SK-N-SH (cell line): ENCODE measurements around the gene CELF2. TPM values are rescaled to one million over a fixed set of nuclear protein-coding genes. Genes with fewer than 3 reads are reported as not detected.

Experiments
- CTCF ChIA-PET: fragments of 300-600, 350-600 bp; formaldehyde crosslinking; extraction: SDS; loops from one replicate; lab custom pipeline; 2021; lab: Yijun Ruan, JAX
- POLR2A ChIA-PET: fragments of 350-600 bp; sonication (Branson Sonifier 250); formaldehyde crosslinking; extraction: SDS; loops from one replicate; lab custom pipeline; 2020; ENCODE audit warnings: antibody characterized with exemption, inconsistent platforms; lab: Yijun Ruan, JAX
- DNase-seq: peaks from one replicate; pipeline ENCODE4 v3.0.0; 2012
- H2AFZ ChIP-seq: fragments of 200-600 bp; sonication (generic); 2 replicates; pipeline ENCODE4 v1.8.1; 2016; ENCODE audit warnings: antibody characterized with exemption, mild to moderate bottlenecking, low read depth
- H3F3A ChIP-seq: fragments of 200-600 bp; sonication (generic); replicated peaks from 2 replicates; pipeline ENCODE3; 2016; ENCODE audit warnings: antibody characterized with exemption, mild to moderate bottlenecking; ENCODE audit not compliant: insufficient read depth
- H3K27ac ChIP-seq, 2 experiments: fragments of 200-500 bp in 1 of 2; fragments of 200-600 bp in 1 of 2; sonication (Bioruptor generic) in 1 of 2; sonication (generic), shearing (Covaris generic) in 1 of 2; 2 replicates each; pipeline versions ENCODE4 v1.5.1 to v1.6.1; 2014 to 2016; ENCODE audit warnings: low read depth in 2 of 2, inconsistent platforms in 1 of 2, low read length in 1 of 2, mild to moderate bottlenecking in 1 of 2, mixed read lengths in 1 of 2
- H3K27me3 ChIP-seq: fragments of 200-600 bp; sonication (generic), shearing (Covaris generic); 2 replicates; pipeline ENCODE4 v1.6.1; 2016; ENCODE audit warnings: mixed run types; ENCODE audit not compliant: insufficient read depth
- H3K36me3 ChIP-seq, 2 experiments: fragments of 200-500 bp in 1 of 2; fragments of 200-600 bp in 1 of 2; sonication (Bioruptor generic) in 1 of 2; sonication (generic) in 1 of 2; replicated peaks in 1 of 2; 2 replicates each; pipeline versions ENCODE3 to v1.5.1; 2014 to 2016; ENCODE audit warnings: low read length in 1 of 2, mild to moderate bottlenecking in 1 of 2; ENCODE audit not compliant: insufficient read depth in 2 of 2, control insufficient read depth in 1 of 2
- H3K4me1 ChIP-seq, 2 experiments: fragments of 200-500 bp in 1 of 2; fragments of 200-600 bp in 1 of 2; sonication (Bioruptor generic) in 1 of 2; sonication (generic), shearing (Covaris generic) in 1 of 2; 2 replicates each; pipeline versions ENCODE4 v1.5.1 to v1.6.1; 2014 to 2016; ENCODE audit warnings: low read depth in 1 of 2, low read length in 1 of 2, mixed run types in 1 of 2; ENCODE audit not compliant: insufficient read depth in 2 of 2, control insufficient read depth in 1 of 2
- H3K4me2 ChIP-seq: fragments of 200-600 bp; sonication (generic), shearing (Covaris generic); 2 replicates; pipeline ENCODE4 v1.6.1; 2017; ENCODE audit warnings: mixed run types
- H3K4me3 ChIP-seq, 2 experiments: fragments of 200-500 bp in 1 of 2; fragments of 200-600 bp in 1 of 2; sonication (Bioruptor generic) in 1 of 2; sonication (generic), shearing (Covaris generic) in 1 of 2; 2 replicates each; pipeline versions ENCODE4 v1.5.1 to v1.8.1; 2014 to 2016; ENCODE audit warnings: low read depth in 2 of 2, inconsistent platforms in 1 of 2, low read length in 1 of 2, mild to moderate bottlenecking in 1 of 2, mixed read lengths in 1 of 2, moderate library complexity in 1 of 2
- H3K79me2 ChIP-seq: fragments of 200-600 bp; sonication (generic); 2 replicates; pipeline ENCODE4 v1.8.1; 2017; ENCODE audit warnings: mild to moderate bottlenecking; ENCODE audit not compliant: insufficient read depth
- H3K9ac ChIP-seq: fragments of 200-600 bp; sonication (generic); 2 replicates; pipeline ENCODE4 v1.6.1; 2017; ENCODE audit warnings: mixed run types
- H3K9me2 ChIP-seq: fragments of 200-600 bp; sonication (generic); 2 replicates; pipeline ENCODE4 v1.6.1; 2017; ENCODE audit warnings: mixed run types
- H3K9me3 ChIP-seq: fragments of 200-600 bp; sonication (generic); 2 replicates; pipeline ENCODE4 v1.6.1; 2017; ENCODE audit warnings: mixed run types, mild to moderate bottlenecking, moderate library complexity
- H4K20me1 ChIP-seq: fragments of 200-600 bp; sonication (generic); 2 replicates; pipeline ENCODE4 v1.6.1; 2017; ENCODE audit warnings: mild to moderate bottlenecking, mixed run types; ENCODE audit not compliant: insufficient read depth
- ELF1 ChIP-seq: IDR thresholded peaks from 2 replicates; pipeline ENCODE4 v1.4.0; 2012
- EP300 ChIP-seq, 2 experiments: IDR thresholded peaks; 2 replicates each; pipeline versions ENCODE4 v1.4.0 to v1.6.1; 2012; ENCODE audit warnings: borderline replicate concordance in 1 of 2, low read depth in 1 of 2, low read length in 1 of 2
- EZH2phosphoT487 ChIP-seq: fragments of 200-600 bp; sonication (generic); IDR thresholded peaks from 2 replicates; pipeline ENCODE4 v1.6.1; 2017; ENCODE audit warnings: low read depth, mixed run types, mild to moderate bottlenecking, antibody characterized with exemption, moderate library complexity, borderline replicate concordance
- FOXJ3 ChIP-seq: sonication (generic); formaldehyde crosslinking; IDR thresholded peaks from 2 replicates; pipeline ENCODE4 v1.5.1; 2020; ENCODE audit warnings: mild to moderate bottlenecking, missing genetic modification reagents
- FOXM1 ChIP-seq: IDR thresholded peaks from 2 replicates; pipeline ENCODE4 v1.4.0; 2012; ENCODE audit warnings: low read depth, mild to moderate bottlenecking
- JUND ChIP-seq: IDR thresholded peaks from 2 replicates; pipeline ENCODE4 v1.4.0; 2012
- MXI1 ChIP-seq: IDR thresholded peaks from 2 replicates; pipeline ENCODE4 v1.6.1; 2012; ENCODE audit warnings: mild to moderate bottlenecking, low read depth, low read length, improper control_type of control experiment
- NRF1 ChIP-seq: IDR thresholded peaks from 2 replicates; pipeline ENCODE4 v1.6.1; 2012; ENCODE audit warnings: low read depth, mild to moderate bottlenecking, low read length
- RAD21 ChIP-seq: IDR thresholded peaks from 2 replicates; pipeline ENCODE4 v1.6.1; 2012; ENCODE audit warnings: mild to moderate bottlenecking, low read length
- RFX5 ChIP-seq: IDR thresholded peaks from 2 replicates; pipeline ENCODE4 v1.6.1; 2012; ENCODE audit warnings: mild to moderate bottlenecking, improper control_type of control experiment, low read length
- SIN3A ChIP-seq: IDR thresholded peaks from 2 replicates; pipeline ENCODE4 v1.6.1; 2012; ENCODE audit warnings: low read depth, mild to moderate bottlenecking, low read length, moderate library complexity, borderline replicate concordance
- TAF1 ChIP-seq: IDR thresholded peaks from 2 replicates; pipeline ENCODE4 v1.6.1; 2012; ENCODE audit warnings: low read depth, mild to moderate bottlenecking, low read length, moderate library complexity, borderline replicate concordance
- TCF12 ChIP-seq: IDR thresholded peaks from 2 replicates; pipeline ENCODE4 v1.4.0; 2012
- USF1 ChIP-seq: IDR thresholded peaks from 2 replicates; pipeline ENCODE4 v1.4.0; 2012; ENCODE audit warnings: low read depth, borderline replicate concordance
- USF2 ChIP-seq: fragments of 150-350 bp; IDR thresholded peaks from 2 replicates; pipeline ENCODE4 v1.6.1; 2017; ENCODE audit warnings: antibody characterized with exemption, low read length, low read depth, borderline replicate concordance
- YY1 ChIP-seq: IDR thresholded peaks from 2 replicates; pipeline ENCODE4 v1.4.0; 2012; ENCODE audit warnings: low read depth, mild to moderate bottlenecking
- ZBTB33 ChIP-seq: IDR thresholded peaks from 2 replicates; pipeline ENCODE4 v1.4.0; 2012; ENCODE audit warnings: low read depth, borderline replicate concordance
- WGBS: methylation state at CpG from one replicate; pipeline ENCODE4 v1.1.6; 2017; ENCODE audit warnings: low lambda C conversion rate; 5-methylcytosine and 5-hydroxymethylcytosine counted together
- polyA plus RNA-seq, 3 experiments: library from polyadenylated mRNA; depleted of rRNA; stranded (reverse); fragments of >200 nt; gene quantifications; 2 replicates each; pipeline ENCODE4 v1.2.3, GENCODE V29; 2012
- TF ChIP-seq, protein P1 (sequence below): IDR thresholded peaks from 2 replicates; pipeline ENCODE4; 2012
- TF ChIP-seq, protein P2 (sequence below): fragments of 150-350 bp; IDR thresholded peaks from 2 replicates; pipeline ENCODE4 v1.6.1; 2016; ENCODE audit warnings: mild to moderate bottlenecking, low read depth, low read length

CELF2 gene
- polyA plus RNA-seq, 1 of the 3 experiments (the other 2 are of a cell fraction) = 0.03 TPM

GRCh38 chr10:11161910-11162309 is 144.2 kb downstream of the CELF2 start:
- Histone ChIP-seq H3K9ac (no peak overlapping the region), H3K4me3 (no peak overlapping the region), H3K9me2 (no peaks in the 10 kb centered on the region), H3K4me2 (no peak overlapping the region), H4K20me1 (no peaks in the 10 kb centered on the region), H3K79me2 (no peaks in the 10 kb centered on the region), H3K36me3 (no peaks in the 10 kb centered on the region), H3K9me3 (no peaks in the 10 kb centered on the region), H3F3A (no peaks in the 10 kb centered on the region), H3K27me3 (no peaks in the 10 kb centered on the region), H2AFZ (no peak overlapping the region), H3K4me1 (peaks cover 0 to 9% of the 10 kb centered on the region in 2 experiments; a peak in 1 of 4 replicates), H3K27ac (no peak overlapping the region)
- CTCF ChIA-PET = no interaction called here
- DNase-seq = no peak
- 82% methylated on average over 10 of the region's 10 CpGs for WGBS
- TF ChIP-seq FOXM1 (no peak), MXI1 (no peak), RFX5 (no peak), RAD21 (no peak), FOXJ3 (CRISPR knock-in tag) (no peak), EP300 (IDR thresholded peaks at IDR 0.05; ENCODE audit: borderline replicate concordance in 1 of 2, low read depth in 1 of 2, low read length in 1 of 2) (no peak), SIN3A (no peak), USF1 (no peak), ZBTB33 (no peak), TCF12 (no peak), USF2 (no peak), YY1 (no peak)
- POLR2A ChIA-PET = no interaction called here

DNA sequence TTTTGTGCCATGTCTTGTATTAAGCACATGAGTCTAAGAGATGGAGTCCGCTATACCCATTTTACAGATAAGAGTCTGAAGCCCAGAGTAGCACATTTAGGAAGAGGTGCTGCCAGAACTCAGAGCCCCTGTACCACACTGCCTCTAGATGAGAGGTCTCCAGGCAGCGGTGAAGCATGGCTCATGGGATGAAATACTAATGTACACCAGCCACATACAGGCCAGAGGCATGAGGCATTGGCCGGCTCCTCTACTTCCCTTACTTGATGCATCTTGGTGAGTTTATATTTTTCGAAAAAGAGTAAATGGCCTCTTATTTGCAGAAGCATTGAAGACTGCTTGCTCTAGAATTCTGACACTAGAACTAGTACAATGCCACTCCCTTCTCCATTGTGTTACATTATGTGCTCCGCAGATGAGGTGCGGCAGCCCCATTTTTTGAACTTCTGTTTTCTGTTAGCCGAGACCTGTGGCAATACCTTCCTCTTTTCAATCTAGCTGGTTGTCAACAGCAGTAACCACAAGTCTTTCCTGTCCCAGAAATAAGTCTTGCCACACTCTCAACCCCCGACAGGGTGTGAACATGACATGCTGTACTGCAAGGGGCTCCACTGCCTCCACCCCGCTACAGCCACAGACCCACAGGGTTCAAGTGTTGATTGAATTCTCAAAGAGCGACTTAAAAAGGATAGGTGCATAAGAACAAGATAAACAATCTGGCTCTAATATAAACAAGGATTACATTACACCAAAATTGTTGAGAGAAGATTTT is 145.3 kb downstream of the CELF2 start:
- POLR2A ChIA-PET = no interaction called here
- TF ChIP-seq ELF1 (no peak), NRF1 (no peak), EZH2phosphoT487 (no peak), JUND (no peak), FOXJ3 (CRISPR knock-in tag) (no peak), YY1 (no peak), TAF1 (no peak)
- TF ChIP-seq, protein P1, sequence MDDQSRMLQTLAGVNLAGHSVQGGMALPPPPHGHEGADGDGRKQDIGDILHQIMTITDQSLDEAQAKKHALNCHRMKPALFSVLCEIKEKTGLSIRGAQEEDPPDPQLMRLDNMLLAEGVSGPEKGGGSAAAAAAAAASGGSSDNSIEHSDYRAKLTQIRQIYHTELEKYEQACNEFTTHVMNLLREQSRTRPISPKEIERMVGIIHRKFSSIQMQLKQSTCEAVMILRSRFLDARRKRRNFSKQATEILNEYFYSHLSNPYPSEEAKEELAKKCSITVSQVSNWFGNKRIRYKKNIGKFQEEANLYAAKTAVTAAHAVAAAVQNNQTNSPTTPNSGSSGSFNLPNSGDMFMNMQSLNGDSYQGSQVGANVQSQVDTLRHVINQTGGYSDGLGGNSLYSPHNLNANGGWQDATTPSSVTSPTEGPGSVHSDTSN = no peak
- TF ChIP-seq, protein P2, sequence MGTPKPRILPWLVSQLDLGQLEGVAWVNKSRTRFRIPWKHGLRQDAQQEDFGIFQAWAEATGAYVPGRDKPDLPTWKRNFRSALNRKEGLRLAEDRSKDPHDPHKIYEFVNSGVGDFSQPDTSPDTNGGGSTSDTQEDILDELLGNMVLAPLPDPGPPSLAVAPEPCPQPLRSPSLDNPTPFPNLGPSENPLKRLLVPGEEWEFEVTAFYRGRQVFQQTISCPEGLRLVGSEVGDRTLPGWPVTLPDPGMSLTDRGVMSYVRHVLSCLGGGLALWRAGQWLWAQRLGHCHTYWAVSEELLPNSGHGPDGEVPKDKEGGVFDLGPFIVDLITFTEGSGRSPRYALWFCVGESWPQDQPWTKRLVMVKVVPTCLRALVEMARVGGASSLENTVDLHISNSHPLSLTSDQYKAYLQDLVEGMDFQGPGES = no peak
- no peaks in the 10 kb centered on the region for H4K20me1 ChIP-seq
- H3K27ac ChIP-seq = no peak overlapping the region
- H3F3A ChIP-seq = no peaks in the 10 kb centered on the region
- no peak for DNase-seq
- no peaks in the 10 kb centered on the region for H3K9me3 ChIP-seq
- H3K4me1 ChIP-seq = peaks cover 0 to 9% of the 10 kb centered on the region in 2 experiments; a peak in 1 of 4 replicates
- CTCF ChIA-PET = interaction anchor here (0.9 to 1.7 kb wide), 2 partner anchors 12 to 1832 kb away, joined by 3 to 4 read pairs; no protein-coding TSS in a partner anchor
- H3K9ac ChIP-seq = no peak overlapping the region
- H3K27me3 ChIP-seq = no peaks in the 10 kb centered on the region
- no peaks in the 10 kb centered on the region for H3K79me2 ChIP-seq
- no peaks in the 10 kb centered on the region for H3K36me3 ChIP-seq
- H3K9me2 ChIP-seq = no peaks in the 10 kb centered on the region
- H3K4me3 ChIP-seq = no peak overlapping the region
- H2AFZ ChIP-seq = no peak overlapping the region; the same call in 1 of the 2 replicates
- no peak overlapping the region for H3K4me2 ChIP-seq
- WGBS = 39% methylated on average over 9 of the region's 10 CpGs
